HCT116 (cell line): Measurements from ENCODE around the gene CGRRF1. TPM values are rescaled to one million over a fixed set of nuclear protein-coding genes. Genes with fewer than 3 reads are reported as not detected.

Experiments
- ATAC-seq: fragments of 200-7000 bp; cut with Tn5 transposase; 2 replicates; pipeline ENCODE4 v1.9.1; 2020; ENCODE audit warnings: mild to moderate bottlenecking, moderate library complexity
- BruUV-seq: library from RNA; stranded (reverse); fragments of 400-500 nt; replicated peaks from 2 replicates; lab custom pipeline; 2021; lab: Mats Ljungman, UMichigan
- CTCF ChIA-PET: fragments of 300-600 bp; sonication (Branson Sonifier 250); formaldehyde crosslinking; loops from one replicate; lab custom pipeline; 2021; ENCODE audit warnings: antibody characterized with exemption; lab: Charles Lee
- POLR2A ChIA-PET: fragments of 300-600, 350-600 bp; sonication (Branson Sonifier 250); formaldehyde crosslinking; loops from one replicate; lab custom pipeline; 2021; ENCODE audit warnings: antibody characterized with exemption; lab: Charles Lee
- RAD21 ChIA-PET, 2 experiments: fragments of 300-600 bp; sonication (Branson Sonifier 250); formaldehyde crosslinking; loops; one replicate each; lab custom pipeline; 2023; ENCODE audit warnings: low total read pairs in 2 of 2; ENCODE audit not compliant: uncharacterized antibody in 2 of 2, unreplicated experiment in 2 of 2, low non-redundant PET in 1 of 2; lab: Charles Lee
- DNase-seq: peaks from one replicate; pipeline ENCODE4 v3.0.0-alpha.2; 2010; ENCODE audit warnings: low read depth, low spot score
- H2AFZ ChIP-seq: fragments of 200-600 bp; shearing (Covaris generic), sonication (generic); 2 replicates; pipeline ENCODE4 v1.6.1; 2017; ENCODE audit warnings: low read depth, mixed run types, mixed read lengths, antibody characterized with exemption, low read length; ENCODE audit not compliant: poor library complexity, severe bottlenecking
- H3K27ac ChIP-seq: 2 replicates; pipeline ENCODE4 v1.5.1; 2012; ENCODE audit warnings: low read depth, low read length
- H3K27me3 ChIP-seq: fragments of 200-600 bp; sonication (generic); 2 replicates; pipeline ENCODE4 v1.6.1; 2016; ENCODE audit warnings: mixed run types, low read length, mixed read lengths; ENCODE audit not compliant: insufficient read depth
- H3K36me3 ChIP-seq, 2 experiments: fragments of 200-500 bp in 1 of 2; fragments of 200-600 bp in 1 of 2; sonication (Bioruptor generic) in 1 of 2; sonication (generic) in 1 of 2; 2 replicates each; pipeline versions ENCODE4 v1.5.1 to v1.6.1; 2014 to 2016; ENCODE audit warnings: low read length in 2 of 2, inconsistent platforms in 1 of 2, mixed read lengths in 1 of 2, mixed run types in 1 of 2; ENCODE audit not compliant: insufficient read depth in 2 of 2, control insufficient read depth in 1 of 2
- H3K4me1 ChIP-seq, 2 experiments: fragments of 200-600 bp in 1 of 2; sonication (generic) in 1 of 2; 2 replicates each; pipeline versions ENCODE4 v1.5.1 to v1.6.1; 2012 to 2017; ENCODE audit warnings: low read length in 2 of 2, inconsistent platforms in 1 of 2, mild to moderate bottlenecking in 1 of 2, mixed read lengths in 1 of 2, mixed run types in 1 of 2, moderate library complexity in 1 of 2; ENCODE audit not compliant: insufficient read depth in 2 of 2, control insufficient read depth in 1 of 2
- H3K4me2 ChIP-seq: fragments of 200-600 bp; sonication (generic); 2 replicates; pipeline ENCODE4 v1.6.1; 2017; ENCODE audit warnings: mixed run types, low read length, mixed read lengths
- H3K4me3 ChIP-seq, 2 experiments: fragments of 200-600 bp in 1 of 2; sonication (generic) in 1 of 2; replicated peaks in 1 of 2; 2 replicates each; pipeline ENCODE4 v1.5.1; 2011 to 2016; ENCODE audit warnings: low read length in 2 of 2, control low read depth in 1 of 2, low read depth in 1 of 2, mild to moderate bottlenecking in 1 of 2, mixed read lengths in 1 of 2, mixed run types in 1 of 2
- H3K79me2 ChIP-seq: fragments of 200-600 bp; sonication (generic); 2 replicates; pipeline ENCODE4 v1.6.1; 2017; ENCODE audit warnings: mild to moderate bottlenecking, mixed run types, low read length, moderate library complexity, mixed read lengths; ENCODE audit not compliant: insufficient read depth
- H3K9ac ChIP-seq: fragments of 200-600 bp; sonication (generic); 2 replicates; pipeline ENCODE4 v1.6.1; 2016; ENCODE audit warnings: low read length, mixed read lengths
- H3K9me2 ChIP-seq: fragments of 200-600 bp; sonication (generic), shearing (Covaris generic); 2 replicates; pipeline ENCODE4 v1.6.1; 2017; ENCODE audit warnings: mixed run types, mild to moderate bottlenecking, moderate library complexity; ENCODE audit not compliant: insufficient read depth
- H3K9me3 ChIP-seq, 2 experiments: fragments of 200-500 bp in 1 of 2; fragments of 200-600 bp in 1 of 2; sonication (Bioruptor generic) in 1 of 2; sonication (generic) in 1 of 2; 2 replicates each; pipeline ENCODE4 v1.6.1; 2014 to 2017; ENCODE audit warnings: low read length in 2 of 2, mixed read lengths in 2 of 2, inconsistent platforms in 1 of 2, low read depth in 1 of 2, mild to moderate bottlenecking in 1 of 2, mixed run types in 1 of 2, moderate library complexity in 1 of 2; ENCODE audit not compliant: control insufficient read depth in 1 of 2, insufficient read depth in 1 of 2
- H4K20me1 ChIP-seq: fragments of 200-600 bp; sonication (generic), shearing (Covaris generic); 2 replicates; pipeline ENCODE4 v1.6.1; 2017; ENCODE audit warnings: mixed run types, mild to moderate bottlenecking, moderate library complexity; ENCODE audit not compliant: insufficient read depth
- CEBPB ChIP-seq: IDR thresholded peaks from 2 replicates; pipeline ENCODE4 v1.6.1; 2012; ENCODE audit warnings: low read depth
- EGR1 ChIP-seq: IDR thresholded peaks from 2 replicates; pipeline ENCODE4 v1.6.1; 2012; ENCODE audit warnings: low read depth
- EZH2 ChIP-seq: fragments of 200-600 bp; sonication (generic); IDR thresholded peaks from 2 replicates; pipeline ENCODE4 v1.6.1; 2017; ENCODE audit warnings: antibody characterized with exemption, mixed run types
- FOSL1 ChIP-seq: IDR thresholded peaks from 2 replicates; pipeline ENCODE4 v1.6.1; 2012; ENCODE audit warnings: low read depth
- JUND ChIP-seq: IDR thresholded peaks from 2 replicates; pipeline ENCODE4 v1.6.1; 2012
- POLR2A ChIP-seq: IDR thresholded peaks from 2 replicates; pipeline ENCODE4 v1.7.0; 2011; ENCODE audit warnings: borderline replicate concordance; ENCODE audit not compliant: insufficient read depth, insufficient read length; ENCODE audit errors: extremely low read depth
- POLR2AphosphoS5 ChIP-seq: IDR thresholded peaks from 2 replicates; pipeline ENCODE4 v1.6.1; 2011; ENCODE audit warnings: mild to moderate bottlenecking, low read depth, low read length, moderate library complexity
- RAD21 ChIP-seq: IDR thresholded peaks from 2 replicates; pipeline ENCODE4 v1.6.1; 2012; ENCODE audit warnings: low read depth, mild to moderate bottlenecking
- TCF7L2 ChIP-seq: IDR thresholded peaks from 2 replicates; pipeline ENCODE4 v1.7.0; 2011; ENCODE audit warnings: borderline replicate concordance, inconsistent platforms; ENCODE audit not compliant: insufficient read depth, insufficient read length; ENCODE audit errors: extremely low read depth
- YY1 ChIP-seq: IDR thresholded peaks from 2 replicates; pipeline ENCODE4 v1.6.1; 2011; ENCODE audit warnings: low read length, low read depth, moderate library complexity, mild to moderate bottlenecking; ENCODE audit not compliant: insufficient replicate concordance; ENCODE audit errors: extremely low read depth
- intact Hi-C: fragments of 100-400 bp; cut with micrococcal nuclease; formaldehyde crosslinking; loops from 2 replicates; pipeline ENCODE4 v1.10.0; 2022
- total RNA-seq: library from RNA; stranded (reverse); gene quantifications from one replicate; pipeline ENCODE4 v1.2.1, GENCODE V29; 2021; ENCODE audit not compliant: unreplicated experiment
- TF ChIP-seq, protein P1 (sequence below), 3 experiments: fragments of 200-600 bp in 1 of 3; sonication (generic) in 1 of 3; IDR thresholded peaks in 2 of 3; conservative IDR thresholded peaks in 1 of 3; 2 replicates each; pipeline ENCODE4 v1.5.1; 2012 to 2017; ENCODE audit warnings: low read depth in 2 of 3, low read length in 2 of 3, antibody characterized with exemption in 1 of 3, borderline replicate concordance in 1 of 3, control low read depth in 1 of 3, mild to moderate bottlenecking in 1 of 3, mixed read lengths in 1 of 3, mixed run types in 1 of 3, moderate library complexity in 1 of 3; ENCODE audit not compliant: insufficient read depth in 1 of 3

The CGRRF1 gene
- total RNA-seq, 1 experiment from 2014 or later, result 15.9 TPM

DNA sequence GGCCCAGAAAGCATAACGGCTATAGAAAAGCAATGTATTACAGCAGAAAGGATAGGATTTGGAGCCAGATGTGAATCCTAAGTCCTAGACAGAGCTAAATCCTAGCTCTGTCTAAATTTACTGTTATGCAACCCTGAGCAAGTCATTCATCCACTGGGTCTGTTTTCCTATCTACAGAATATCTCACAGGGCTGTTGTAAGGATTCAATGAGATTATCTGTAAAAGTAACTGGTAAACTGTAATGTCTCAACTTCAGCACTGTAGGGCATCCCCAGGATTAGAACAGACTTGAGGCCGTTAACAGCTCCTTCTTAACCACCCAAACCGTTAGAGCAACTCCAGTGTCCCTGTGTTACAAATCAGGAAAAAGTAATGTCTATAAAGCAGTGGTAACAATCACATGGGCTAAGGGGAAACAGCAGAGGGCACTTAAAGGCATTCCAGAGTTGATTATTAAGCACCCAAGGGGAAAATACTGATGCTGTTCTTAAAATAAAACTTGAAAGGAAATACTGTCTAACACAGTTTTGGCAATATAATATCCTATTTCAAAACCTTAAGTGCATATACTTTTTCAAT lies 31.0 kb upstream of the CGRRF1 start:
- H3K4me2 ChIP-seq, result no peak overlapping the region
- H3K4me3 ChIP-seq, result no peak overlapping the region
- H3K4me1 ChIP-seq, result no peaks in the 10 kb centered on the region
- ChIA-PET CTCF (no interaction called here), POLR2A (no interaction called here), RAD21 (no interaction called here)
- H3K9me2 ChIP-seq, result no peaks in the 10 kb centered on the region
- DNase-seq, result no peak
- no peak overlapping the region for H2AFZ ChIP-seq
- H3K36me3 ChIP-seq, result peaks cover 26 to 34% of the 10 kb centered on the region in 2 experiments
- H3K9me3 ChIP-seq, result no peaks in the 10 kb centered on the region
- no TSS peak for BruUV-seq
- no peak overlapping the region for H3K9ac ChIP-seq
- no peak overlapping the region for H3K27ac ChIP-seq
- H3K27me3 ChIP-seq, result no peaks in the 10 kb centered on the region
- intact Hi-C loops, result no loop called here
- H4K20me1 ChIP-seq, result no peaks in the 10 kb centered on the region
- TF ChIP-seq TCF7L2 (no peak), EZH2 (no peak), JUND (no peak), CEBPB (no peak), EGR1 (no peak), FOSL1 (no peak), POLR2AphosphoS5 (no peak), POLR2A (no peak), RAD21 (no peak), YY1 (no peak)
- TF ChIP-seq, protein P1, sequence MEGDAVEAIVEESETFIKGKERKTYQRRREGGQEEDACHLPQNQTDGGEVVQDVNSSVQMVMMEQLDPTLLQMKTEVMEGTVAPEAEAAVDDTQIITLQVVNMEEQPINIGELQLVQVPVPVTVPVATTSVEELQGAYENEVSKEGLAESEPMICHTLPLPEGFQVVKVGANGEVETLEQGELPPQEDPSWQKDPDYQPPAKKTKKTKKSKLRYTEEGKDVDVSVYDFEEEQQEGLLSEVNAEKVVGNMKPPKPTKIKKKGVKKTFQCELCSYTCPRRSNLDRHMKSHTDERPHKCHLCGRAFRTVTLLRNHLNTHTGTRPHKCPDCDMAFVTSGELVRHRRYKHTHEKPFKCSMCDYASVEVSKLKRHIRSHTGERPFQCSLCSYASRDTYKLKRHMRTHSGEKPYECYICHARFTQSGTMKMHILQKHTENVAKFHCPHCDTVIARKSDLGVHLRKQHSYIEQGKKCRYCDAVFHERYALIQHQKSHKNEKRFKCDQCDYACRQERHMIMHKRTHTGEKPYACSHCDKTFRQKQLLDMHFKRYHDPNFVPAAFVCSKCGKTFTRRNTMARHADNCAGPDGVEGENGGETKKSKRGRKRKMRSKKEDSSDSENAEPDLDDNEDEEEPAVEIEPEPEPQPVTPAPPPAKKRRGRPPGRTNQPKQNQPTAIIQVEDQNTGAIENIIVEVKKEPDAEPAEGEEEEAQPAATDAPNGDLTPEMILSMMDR (IDR thresholded peaks at IDR 0.05 in 2 of 3, conservative IDR thresholded peaks at IDR 0.05 in 1 of 3; ENCODE audit: borderline replicate concordance in 1 of 3, insufficient read depth in 1 of 3, low read depth in 2 of 3, low read length in 2 of 3), result no peak
- no peak for ATAC-seq
- H3K79me2 ChIP-seq, result peaks cover 41% of the 10 kb centered on the region
